Body of pancreas (tissue), 4 donors: Measurements from ENCODE around the gene GFOD1. TPM values are rescaled to one million over a fixed set of nuclear protein-coding genes. Genes with fewer than 3 reads are reported as not detected.

Source experiments
- ATAC-seq: fragments of 150-250 bp; one replicate; pipeline ENCODE4 v1.9.1; 2016
- DNase-seq, 4 donors: peaks; one replicate each; pipeline ENCODE4 v3.0.0-alpha.2; 2019
- H3K27ac ChIP-seq, 4 donors: fragments of 200-600 bp; sonication (generic); 1 replicate in 3 of 4; 2 replicates in 1 of 4; pipeline versions ENCODE4 v1.5.1 to v1.6.1; 2016 to 2019; ENCODE audit warnings: mild to moderate bottlenecking in 1 of 4, mixed read lengths in 1 of 4, moderate library complexity in 1 of 4
- H3K27me3 ChIP-seq, 2 donors: fragments of 200-600 bp; sonication (generic); one replicate each; pipeline ENCODE4 v1.6.0; 2016; ENCODE audit warnings: mild to moderate bottlenecking in 1 of 2
- H3K36me3 ChIP-seq, 2 donors: fragments of 200-600 bp; sonication (generic); replicated peaks in 1 of 2; 2 replicates each; pipeline ENCODE4 v1.5.1; 2016; ENCODE audit warnings: low read depth in 2 of 2; ENCODE audit not compliant: insufficient read depth in 1 of 2
- H3K4me1 ChIP-seq: fragments of 200-600 bp; sonication (generic); one replicate; pipeline ENCODE4 v1.6.0; 2016
- H3K4me3 ChIP-seq, 2 donors: fragments of 200-600 bp; sonication (generic); 1 replicate in 1 of 2; 2 replicates in 1 of 2; pipeline ENCODE4 v1.5.1; 2016 to 2019
- H3K9me3 ChIP-seq, 3 donors: fragments of 200-600 bp; sonication (generic); 1 replicate in 2 of 3; 2 replicates in 1 of 3; pipeline ENCODE4 v1.5.1; 2016
- CTCF ChIP-seq, 7 experiments: fragments of 450-650 bp in 4 of 7; fragments of 200-600 bp in 3 of 7; sonication (generic) in 3 of 7; IDR thresholded peaks; one replicate each; pipeline ENCODE4 v1.5.1; 2016 to 2019; ENCODE audit warnings: antibody characterized with exemption in 7 of 7
- POLR2A ChIP-seq, 3 donors: fragments of 450-650 bp; IDR thresholded peaks; one replicate each; pipeline ENCODE4 v1.6.1; 2016; ENCODE audit warnings: antibody characterized with exemption in 3 of 3, mild to moderate bottlenecking in 2 of 3
- WGBS, 2 donors: methylation state at CpG; one replicate each; pipeline ENCODE4 v1.1.5; 2017; 5-methylcytosine and 5-hydroxymethylcytosine counted together
- intact Hi-C: fragments of 100-400 bp; cut with DNase I; formaldehyde crosslinking; loops from one replicate; pipeline ENCODE4 v1.15.1; 2023
- total RNA-seq, 2 donors: library from RNA; depleted of rRNA; stranded (reverse); fragments of >200 nt; gene quantifications; one replicate each; pipeline ENCODE4 v1.1.0, GENCODE V29; 2016

Gene GFOD1
- total RNA-seq, 2 donors from 2014 or later = 4.3 to 5.2 TPM

DNA sequence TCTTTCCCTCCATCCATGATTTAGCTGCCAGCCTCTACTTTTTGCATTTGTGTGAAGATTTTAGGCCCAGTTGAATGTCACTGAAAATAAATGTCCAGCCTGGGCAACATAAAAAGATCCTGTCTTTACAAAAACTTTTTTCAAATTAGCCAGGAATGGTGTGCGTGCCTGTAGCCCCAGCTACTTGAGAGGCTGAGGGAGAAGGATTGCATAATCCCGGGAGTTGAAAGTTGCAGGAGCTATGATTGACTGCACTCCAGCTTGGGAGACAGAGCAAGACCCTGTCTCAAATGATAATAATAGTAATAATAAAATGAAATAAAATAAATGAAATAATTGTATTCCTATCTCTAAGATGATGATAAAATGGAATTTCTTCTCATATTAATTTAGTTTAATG, 5.0 kb upstream of the GFOD1 start:
- no peak overlapping the region for H3K4me3 ChIP-seq
- H3K4me1 ChIP-seq = peaks cover 4% of the 10 kb centered on the region
- H3K27ac ChIP-seq = no peak overlapping the region
- H3K27me3 ChIP-seq = no peaks in the 10 kb centered on the region
- H3K9me3 ChIP-seq = no peaks in the 10 kb centered on the region
- 83 to 87% methylated on average over 2 of the region's 2 CpGs for WGBS, 2 donors
- no peak for TF ChIP-seq POLR2A (IDR thresholded peaks at IDR 0.05)
- TF ChIP-seq CTCF (IDR thresholded peaks at IDR 0.05) = no peak
- DNase-seq (no peak), ATAC-seq (no peak)
- intact Hi-C loops = no loop called here
- no peaks in the 10 kb centered on the region for H3K36me3 ChIP-seq

DNA sequence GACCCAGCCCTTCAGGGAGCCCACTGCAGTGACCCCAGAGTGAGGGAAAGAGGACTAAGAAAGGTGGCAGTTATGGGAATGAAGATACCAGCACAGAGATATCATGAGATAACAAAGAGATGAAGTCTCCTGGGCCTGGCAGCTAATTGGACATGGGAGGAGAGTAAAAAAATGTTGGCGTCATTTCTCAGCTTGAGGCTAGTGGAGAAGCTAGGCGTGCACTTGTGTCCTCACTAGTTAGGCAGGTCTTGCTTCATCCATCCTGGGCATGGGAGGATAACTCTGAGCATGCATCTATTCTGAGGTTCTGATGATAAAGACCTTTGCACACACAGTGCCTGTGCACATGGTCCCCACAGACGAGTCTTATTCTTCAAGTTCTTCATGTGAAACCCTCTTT, 4.1 kb upstream of the GFOD1 start:
- TF ChIP-seq CTCF (IDR thresholded peaks at IDR 0.05) (no peak), POLR2A (IDR thresholded peaks at IDR 0.05) (no peak)
- intact Hi-C loops = no loop called here
- Histone ChIP-seq H3K4me1 (peaks cover 9% of the 10 kb centered on the region), H3K4me3 (no peak overlapping the region), H3K27me3 (no peaks in the 10 kb centered on the region), H3K27ac (no peak overlapping the region), H3K9me3 (no peaks in the 10 kb centered on the region), H3K36me3 (no peaks in the 10 kb centered on the region)
- no peak for DNase-seq
- WGBS, 2 donors = 77 to 81% methylated on average over 3 of the region's 3 CpGs
- ATAC-seq = no peak

- H3K27me3 ChIP-seq = no peaks in the 10 kb centered on the region
- intact Hi-C loops = no loop called here
- ATAC-seq (no peak), DNase-seq (no peak)
- H3K4me1 ChIP-seq = peaks cover 18% of the 10 kb centered on the region
- WGBS, 2 donors = 91 to 97% methylated on average over 3 of the region's 3 CpGs
- no peaks in the 10 kb centered on the region for H3K36me3 ChIP-seq
- H3K4me3 ChIP-seq = no peak overlapping the region
- no peaks in the 10 kb centered on the region for H3K9me3 ChIP-seq
- H3K27ac ChIP-seq = no peak overlapping the region
- TF ChIP-seq CTCF (IDR thresholded peaks at IDR 0.05) = no peak
- no peak for TF ChIP-seq POLR2A (IDR thresholded peaks at IDR 0.05)
Measured at GRCh38 chr6:13490402-13490801, 3.0 kb upstream of the GFOD1 start.

DNA sequence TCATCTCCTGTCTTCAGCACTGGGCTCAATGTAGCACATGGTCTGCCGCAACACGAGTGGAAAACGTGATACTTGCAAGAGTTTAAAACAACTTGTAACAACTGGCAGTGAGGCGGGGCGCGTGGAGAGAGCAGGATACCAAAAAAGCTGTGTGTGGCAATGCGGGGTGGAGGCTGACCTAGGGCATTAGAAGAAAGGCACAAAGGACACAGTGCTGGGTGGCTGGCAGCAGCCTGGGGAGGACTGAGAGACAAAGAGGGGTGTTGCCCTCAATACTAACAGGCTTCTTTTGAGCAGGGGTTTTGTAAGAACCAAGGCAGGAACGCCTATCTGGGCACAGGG, 1.5 kb upstream of the GFOD1 start:
- no peaks in the 10 kb centered on the region for H3K27me3 ChIP-seq
- DNase-seq = peak in 1 of 4 donors; percentile 5
- H3K9me3 ChIP-seq = no peaks in the 10 kb centered on the region
- TF ChIP-seq CTCF (IDR thresholded peaks at IDR 0.05) (no peak), POLR2A (IDR thresholded peaks at IDR 0.05) (no peak)
- peaks cover 22% of the 10 kb centered on the region for H3K4me1 ChIP-seq
- no peaks in the 10 kb centered on the region for H3K36me3 ChIP-seq
- ATAC-seq = no peak
- no peak overlapping the region for H3K27ac ChIP-seq
- H3K4me3 ChIP-seq = no peak overlapping the region
- intact Hi-C loops = no loop called here
- 86 to 88% methylated on average over 8 of the region's 8 CpGs for WGBS, 2 donors

- TF ChIP-seq POLR2A (IDR thresholded peaks at IDR 0.05) = no peak
- TF ChIP-seq CTCF (IDR thresholded peaks at IDR 0.05) = no peak
- H3K27me3 ChIP-seq = no peaks in the 10 kb centered on the region
- H3K9me3 ChIP-seq = no peaks in the 10 kb centered on the region
- 14 to 29% methylated on average over 36 to 56 of the region's 57 CpGs for WGBS, 2 donors
- ATAC-seq = no peak
- H3K4me1 ChIP-seq = peaks cover 22% of the 10 kb centered on the region
- no peaks in the 10 kb centered on the region for H3K36me3 ChIP-seq
- intact Hi-C loops = no loop called here
- H3K4me3 ChIP-seq = peak overlapping the region; percentile 6 to 22
- H3K27ac ChIP-seq = peak overlapping the region in 3 of 4 donors; percentile 48 to 92 (median 52)
- peak; percentile 44 to 63 (median 45) for DNase-seq
Measured at GRCh38 chr6:13488015-13488895, 855 bp upstream of the GFOD1 start.
